HEK293 (cell line): ENCODE data around the gene HOXB7.
A peak's percentile ranks its signal among the peaks of the same experiment; 100 is the strongest.

ENCODE experiments used
- CTCF ChIA-PET: fragments of 350-600 bp; formaldehyde crosslinking; extraction: SDS; loops from one replicate; lab custom pipeline; 2021; ENCODE audit warnings: antibody characterized with exemption; lab: Yijun Ruan, JAX
- POLR2A ChIA-PET: fragments of 300-600 bp; formaldehyde crosslinking; extraction: SDS; loops from one replicate; lab custom pipeline; 2020; ENCODE audit warnings: antibody characterized with exemption, inconsistent platforms; lab: Yijun Ruan, JAX
- H3K27ac ChIP-seq: fragments of 200-500 bp; sonication (Bioruptor generic); 2 replicates; pipeline ENCODE4 v1.5.1; 2014; ENCODE audit warnings: low read depth, low read length, control low read depth, inconsistent platforms; ENCODE audit errors: extremely low read depth
- H3K36me3 ChIP-seq, 2 experiments: fragments of 200-500 bp in 1 of 2; sonication (Bioruptor generic) in 1 of 2; 1 replicate in 1 of 2; 2 replicates in 1 of 2; pipeline ENCODE4 v1.5.1; 2014 to 2017; ENCODE audit warnings: inconsistent platforms in 2 of 2, low read length in 2 of 2; ENCODE audit not compliant: control insufficient read depth in 2 of 2, insufficient read depth in 1 of 2
- H3K4me1 ChIP-seq: fragments of 200-500 bp; sonication (Bioruptor generic); 2 replicates; pipeline ENCODE4 v1.5.1; 2014; ENCODE audit warnings: mild to moderate bottlenecking, low read length, inconsistent platforms; ENCODE audit not compliant: control insufficient read depth, insufficient read depth
- H3K4me3 ChIP-seq: 2 replicates; pipeline ENCODE4 v1.5.1; 2011; ENCODE audit warnings: low read depth, mild to moderate bottlenecking, control low read depth, low read length, moderate library complexity
- H3K9me3 ChIP-seq: fragments of 200-500 bp; sonication (Bioruptor generic); 2 replicates; pipeline ENCODE4 v1.5.1; 2014; ENCODE audit warnings: low read depth, low read length, inconsistent platforms; ENCODE audit not compliant: control insufficient read depth, insufficient read depth
- IKZF3 ChIP-seq: fragments of 450-650 bp; IDR thresholded peaks from 2 replicates; pipeline ENCODE4 v1.5.0; 2018; ENCODE audit warnings: missing biosample characterization, mild to moderate bottlenecking, missing genetic modification characterization, moderate library complexity
- OSR2 ChIP-seq: fragments of 450-650 bp; formaldehyde crosslinking; IDR thresholded peaks from 2 replicates; pipeline ENCODE4 v1.5.1; 2016; ENCODE audit warnings: missing biosample characterization, missing genetic modification characterization
- SP7 ChIP-seq: fragments of 450-650 bp; formaldehyde crosslinking; IDR thresholded peaks from 2 replicates; pipeline ENCODE4 v1.5.1; 2016; ENCODE audit warnings: missing biosample characterization, missing genetic modification characterization
- YY1 ChIP-seq: fragments of 450-650 bp; formaldehyde crosslinking; IDR thresholded peaks from 2 replicates; pipeline ENCODE4 v1.5.1; 2018; ENCODE audit warnings: missing biosample characterization, missing genetic modification characterization
- ZBTB11 ChIP-seq: fragments of 450-650 bp; formaldehyde crosslinking; conservative IDR thresholded peaks from 2 replicates; pipeline ENCODE4 v1.5.1; 2016; ENCODE audit warnings: low read depth, missing biosample characterization, missing genetic modification characterization
- ZBTB26 ChIP-seq: fragments of 450-650 bp; formaldehyde crosslinking; optimal IDR thresholded peaks from 2 replicates; pipeline ENCODE3; 2016; ENCODE audit warnings: missing biosample characterization, mild to moderate bottlenecking, missing genetic modification characterization
- ZBTB49 ChIP-seq: fragments of 450-650 bp; formaldehyde crosslinking; IDR thresholded peaks from 2 replicates; pipeline ENCODE4 v1.5.1; 2016; ENCODE audit warnings: missing biosample characterization, missing genetic modification characterization, low read depth
- ZNF146 ChIP-seq: fragments of 450-650 bp; formaldehyde crosslinking; IDR thresholded peaks from 2 replicates; pipeline ENCODE4 v1.5.1; 2016; ENCODE audit warnings: missing biosample characterization, missing genetic modification characterization
- ZNF202 ChIP-seq: fragments of 450-650 bp; formaldehyde crosslinking; IDR thresholded peaks from 2 replicates; pipeline ENCODE4 v1.5.1; 2016; ENCODE audit warnings: missing biosample characterization, missing genetic modification characterization, borderline replicate concordance
- ZNF292 ChIP-seq: fragments of 450-650 bp; formaldehyde crosslinking; IDR thresholded peaks from 2 replicates; pipeline ENCODE4 v1.5.1; 2016; ENCODE audit warnings: low read depth, missing biosample characterization, missing genetic modification characterization, borderline replicate concordance
- ZNF350 ChIP-seq: fragments of 450-650 bp; formaldehyde crosslinking; IDR thresholded peaks from 2 replicates; pipeline ENCODE4 v1.5.0; 2017; ENCODE audit warnings: missing biosample characterization, mild to moderate bottlenecking, missing genetic modification characterization
- ZNF362 ChIP-seq: fragments of 450-650 bp; formaldehyde crosslinking; IDR thresholded peaks from 2 replicates; pipeline ENCODE4 v1.5.1; 2016; ENCODE audit warnings: missing biosample characterization, missing genetic modification characterization
- ZNF426 ChIP-seq: fragments of 450-650 bp; formaldehyde crosslinking; IDR thresholded peaks from 2 replicates; pipeline ENCODE4 v1.5.1; 2017; ENCODE audit warnings: missing biosample characterization, missing genetic modification characterization, mild to moderate bottlenecking, inconsistent platforms, moderate library complexity
- ZNF449 ChIP-seq: fragments of 450-650 bp; formaldehyde crosslinking; IDR thresholded peaks from 2 replicates; pipeline ENCODE4 v1.5.1; 2017; ENCODE audit warnings: missing biosample characterization, mild to moderate bottlenecking, missing genetic modification characterization, moderate library complexity
- ZNF473 ChIP-seq: fragments of 450-650 bp; formaldehyde crosslinking; IDR thresholded peaks from 2 replicates; pipeline ENCODE4 v1.5.1; 2017; ENCODE audit warnings: missing biosample characterization, missing genetic modification characterization
- ZNF624 ChIP-seq: fragments of 450-650 bp; formaldehyde crosslinking; IDR thresholded peaks from 2 replicates; pipeline ENCODE4 v1.5.1; 2017; ENCODE audit warnings: missing biosample characterization, missing genetic modification characterization
- ZNF629 ChIP-seq: fragments of 450-650 bp; formaldehyde crosslinking; IDR thresholded peaks from 2 replicates; pipeline ENCODE4 v1.5.1; 2017; ENCODE audit warnings: missing biosample characterization, missing genetic modification characterization
- ZNF776 ChIP-seq: fragments of 450-650 bp; formaldehyde crosslinking; IDR thresholded peaks from 2 replicates; pipeline ENCODE4 v1.5.0; 2017; ENCODE audit warnings: missing biosample characterization, missing genetic modification characterization, borderline replicate concordance
- ZSCAN5A ChIP-seq: fragments of 450-650 bp; formaldehyde crosslinking; IDR thresholded peaks from 2 replicates; pipeline ENCODE4 v1.5.1; 2016; ENCODE audit warnings: missing biosample characterization, missing genetic modification characterization

The HOXB7 gene

GRCh38 chr17:48583708-48584222 is 27.1 kb downstream of the HOXB7 start (continued):
- no peak for TF ChIP-seq ZNF449 (tag by site-specific recombination)
- no peak for TF ChIP-seq ZNF473 (tag by site-specific recombination)
- TF ChIP-seq SP7: peak; percentile 59; the same call in 1 of the 2 replicates
- TF ChIP-seq IKZF3 (tag by site-specific recombination): peak; percentile 52; the same call in 1 of the 2 replicates
- TF ChIP-seq OSR2: no peak
- no peak for TF ChIP-seq ZNF202 (tag by site-specific recombination)

GRCh38 chr17:48582750-48583069 is 28.1 kb downstream of the HOXB7 start:
- CTCF ChIA-PET: interaction anchor here (0.6 to 2.4 kb wide), 27 partner anchors 11 to 368 kb away, joined by 3 to 15 read pairs (median 5); partner anchors contain the start of genes HOXB5 and HOXB9
- peaks cover 57% of the 10 kb centered on the region for H3K4me1 ChIP-seq
- POLR2A ChIA-PET: interaction anchor here (0.9 to 1.2 kb wide), 2 partner anchors 13 to 23 kb away, joined by 3 read pairs; no protein-coding TSS in a partner anchor
- no peaks in the 10 kb centered on the region for H3K9me3 ChIP-seq
- H3K36me3 ChIP-seq: peaks cover 0 to 18% of the 10 kb centered on the region in 2 experiments; a peak in 1 of 3 replicates
- TF ChIP-seq ZSCAN5A (tag by site-specific recombination): no peak
- TF ChIP-seq ZNF146: no peak
- no peak for TF ChIP-seq ZNF629 (tag by site-specific recombination)
- TF ChIP-seq ZNF292: 0 out of 2 replicates have a peak, but pooled peaks have one; percentile 6
- TF ChIP-seq IKZF3 (tag by site-specific recombination): peak; percentile 69; the same call in 1 of the 2 replicates
- peak overlapping the region; percentile 92 for H3K27ac ChIP-seq
- H3K4me3 ChIP-seq: peak overlapping the region; percentile 67

GRCh38 chr17:48579760-48580554 is 30.9 kb downstream of the HOXB7 start:
- Histone ChIP-seq H3K4me3 (no peak overlapping the region), H3K9me3 (no peaks in the 10 kb centered on the region), H3K4me1 (peaks cover 65% of the 10 kb centered on the region), H3K27ac (peak overlapping the region; percentile 92; the same call in 1 of the 2 replicates), H3K36me3 (peaks cover 0 to 18% of the 10 kb centered on the region in 2 experiments; a peak in 1 of 3 replicates)
- POLR2A ChIA-PET: interaction anchor here (0.7 to 1.3 kb wide), 5 partner anchors 13 to 556 kb away, joined by 3 to 9 read pairs (median 4); no protein-coding TSS in a partner anchor
- CTCF ChIA-PET: interaction anchor here (0.6 to 1.5 kb wide), 5 partner anchors 79 to 364 kb away, joined by 3 read pairs; no protein-coding TSS in a partner anchor
- TF ChIP-seq ZNF362 (tag by site-specific recombination) (peak; percentile 87), ZNF776 (no peak), ZBTB11 (tag by site-specific recombination) (no peak), ZNF426 (tag by site-specific recombination) (no peak), ZNF624 (tag by site-specific recombination) (no peak), ZBTB26 (no peak), ZNF350 (tag by site-specific recombination) (no peak), YY1 (tag by site-specific recombination) (0 out of 2 replicates have a peak, but pooled peaks have one; percentile 11), ZBTB49 (no peak)
